ENCODE results near the gene LGALS1. TPM values are rescaled to one million over a fixed set of nuclear protein-coding genes. Genes with fewer than 3 reads are reported as not detected.
A peak's percentile ranks its signal among the peaks of the same experiment; 100 is the strongest.

LGALS1 gene
- total and polyA plus RNA-seq, 2 donors (not counting 1 experiment from before 2014, with no cell fraction given): 106 to 207 TPM

GRCh38 chr22:37676736-37677492 lies 1.5 kb downstream of the LGALS1 start:
- peak overlapping the region; percentile 98 for H3K27ac ChIP-seq (ENCODE audit: low read length in 2 of 2)
- H2AFZ ChIP-seq (ENCODE audit: insufficient read depth, low read depth, low read length, poor library complexity, severe bottlenecking): peak overlapping the region; percentile 82
- WGBS (ENCODE audit: insufficient coverage): 1% methylated on average over 30 of the region's 42 CpGs
- Mint-ChIP-seq H3K27me3 (no peaks in the 10 kb centered on the region), H3K4me3 (peak overlapping the region; percentile 96), H3K27ac (peak overlapping the region; percentile 97), H3K4me1 (peaks cover 56% of the 10 kb centered on the region), H3K9me3 (ENCODE audit: insufficient read depth) (no peaks in the 10 kb centered on the region)
- peaks cover 25% of the 10 kb centered on the region for H3K79me2 ChIP-seq (ENCODE audit: control insufficient read depth, insufficient read depth, low read length)
- peak overlapping the region; percentile 87 for H3K9ac ChIP-seq (ENCODE audit: low read length)
- TF ChIP-seq CTCF (IDR thresholded peaks at IDR 0.05) (no peak), EZH2 (IDR thresholded peaks at IDR 0.05; ENCODE audit: borderline replicate concordance, insufficient read depth, low read depth, low read length, poor library complexity, severe bottlenecking) (no peak)
- no peaks in the 10 kb centered on the region for H3K9me3 ChIP-seq (ENCODE audit: control extremely low read depth in 1 of 3, control insufficient read depth in 2 of 3, insufficient read depth in 1 of 3, low read length in 2 of 3)
- peak overlapping the region; percentile 73 to 92 (median 81) for H3K4me3 ChIP-seq (ENCODE audit: control extremely low read depth in 1 of 5, extremely low read depth in 1 of 5, insufficient read depth in 1 of 5, low read depth in 2 of 5, low read length in 4 of 5)
- no peaks in the 10 kb centered on the region for H3K27me3 ChIP-seq (replicated peaks in 1 of 4; ENCODE audit: control extremely low read depth in 1 of 4, control insufficient read depth in 3 of 4, insufficient read depth in 4 of 4, low read length in 3 of 4)
- no peaks in the 10 kb centered on the region for H4K20me1 ChIP-seq (ENCODE audit: control insufficient read depth, insufficient read depth, low read length, poor library complexity, severe bottlenecking)
- ATAC-seq (ENCODE audit: low read depth): peak; percentile 83
- peak; percentile 95 for DNase-seq
- peak overlapping the region; percentile 91 for H3K4me2 ChIP-seq (replicated peaks; ENCODE audit: low read depth, low read length, poor library complexity, severe bottlenecking)
- intact Hi-C loops (cut with micrococcal nuclease): loop anchor here (1.0 to 2.0 kb wide), 7 partner anchors 9 to 168 kb away; partner anchors contain the start of genes ANKRD54, GGA1, NOL12 and PDXP
- no peaks in the 10 kb centered on the region for H3K36me3 ChIP-seq (replicated peaks in 1 of 2; ENCODE audit: control extremely low read depth in 1 of 2, control insufficient read depth in 1 of 2, extremely low read depth in 1 of 2, insufficient read depth in 2 of 2, low read length in 1 of 2)
- peaks cover 34 to 63% of the 10 kb centered on the region in 2 donors for H3K4me1 ChIP-seq (ENCODE audit: control insufficient read depth in 2 of 2, insufficient read depth in 2 of 2, low read length in 2 of 2)
- ChIA-PET CTCF (interaction anchor here (1.2 to 23.0 kb wide), 5 partner anchors 9 to 70 kb away, joined by 5 to 501 read pairs (median 185); partner anchors contain the start of genes LGALS1, NOL12, PDXP and SH3BP1), POLR2A (interaction anchor here (0.6 to 3.9 kb wide), 15 partner anchors 9 to 1146 kb away, joined by 3 to 44 read pairs (median 5); partner anchors contain the start of genes GGA1, NOL12 and PDXP)

Measured in B cell (primary cell).